Measurements from ENCODE around the gene DYNC1I1. TPM values are rescaled to one million over a fixed set of nuclear protein-coding genes. Genes with fewer than 3 reads are reported as not detected.

The DYNC1I1 gene
- total RNA-seq, 1 donor from 2014 or later = 2.2 TPM

- no peak for DNase-seq (ENCODE audit: extremely low read depth, low read depth, low spot score)
Measured at GRCh38 chr7:95847061-95847460, 74.7 kb downstream of the DYNC1I1 start.

GRCh38 chr7:95859429-95859828 is 87.1 kb downstream of the DYNC1I1 start:
- DNase-seq (ENCODE audit: extremely low read depth, low read depth, low spot score) = no peak

GRCh38 chr7:95861041-95861440 is 88.7 kb downstream of the DYNC1I1 start:
- no peak for DNase-seq (ENCODE audit: extremely low read depth, low read depth, low spot score)

GRCh38 chr7:95863623-95864022 is 91.3 kb downstream of the DYNC1I1 start:
- no peak for DNase-seq (ENCODE audit: extremely low read depth, low read depth, low spot score)

GRCh38 chr7:95865716-95866371 is 93.5 kb downstream of the DYNC1I1 start:
- DNase-seq (ENCODE audit: extremely low read depth, low read depth, low spot score) = no peak

- DNase-seq (ENCODE audit: extremely low read depth, low read depth, low spot score) = no peak
Measured at GRCh38 chr7:95867309-95867708, 95.0 kb downstream of the DYNC1I1 start.

- peak; percentile 52 for DNase-seq (ENCODE audit: extremely low read depth, low read depth, low spot score)
Measured at GRCh38 chr7:95871075-95871848, 98.9 kb downstream of the DYNC1I1 start.

- DNase-seq (ENCODE audit: extremely low read depth, low read depth, low spot score) = no peak
Measured at GRCh38 chr7:95871896-95872295, 99.5 kb downstream of the DYNC1I1 start.

- DNase-seq (ENCODE audit: extremely low read depth, low read depth, low spot score) = no peak
Measured at GRCh38 chr7:95874129-95874528, 101.8 kb downstream of the DYNC1I1 start.

GRCh38 chr7:95874541-95875265 is 102.3 kb downstream of the DYNC1I1 start:
- peak; percentile 72 for DNase-seq (ENCODE audit: extremely low read depth, low read depth, low spot score)

GRCh38 chr7:95875519-95875918 is 103.2 kb downstream of the DYNC1I1 start:
- DNase-seq (ENCODE audit: extremely low read depth, low read depth, low spot score) = no peak

GRCh38 chr7:95878677-95879076 is 106.3 kb downstream of the DYNC1I1 start:
- DNase-seq (ENCODE audit: extremely low read depth, low read depth, low spot score) = no peak

- no peak for DNase-seq (ENCODE audit: extremely low read depth, low read depth, low spot score)
Measured at GRCh38 chr7:95881597-95881996, 109.2 kb downstream of the DYNC1I1 start.

- DNase-seq (ENCODE audit: extremely low read depth, low read depth, low spot score) = no peak
Measured at GRCh38 chr7:95883217-95883616, 110.9 kb downstream of the DYNC1I1 start.

- peak; percentile 90 for DNase-seq (ENCODE audit: extremely low read depth, low read depth, low spot score)
Measured at GRCh38 chr7:95886501-95887090, 114.2 kb downstream of the DYNC1I1 start.

- no peak for DNase-seq (ENCODE audit: extremely low read depth, low read depth, low spot score)
Measured at GRCh38 chr7:95893484-95893883, 121.1 kb downstream of the DYNC1I1 start.

- no peak for DNase-seq (ENCODE audit: extremely low read depth, low read depth, low spot score)
Measured at GRCh38 chr7:95897557-95898251, 125.3 kb downstream of the DYNC1I1 start.

GRCh38 chr7:95899919-95900513 is 127.7 kb downstream of the DYNC1I1 start:
- no peak for DNase-seq (ENCODE audit: extremely low read depth, low read depth, low spot score)

GRCh38 chr7:95901006-95901405 is 128.7 kb downstream of the DYNC1I1 start:
- DNase-seq (ENCODE audit: extremely low read depth, low read depth, low spot score) = no peak

GRCh38 chr7:95904099-95904498 is 131.7 kb downstream of the DYNC1I1 start:
- no peak for DNase-seq (ENCODE audit: extremely low read depth, low read depth, low spot score)
